ENCODE results near the gene DHFR.
"Not testable (repeated sequence)": the region's sequence is repeated elsewhere in the genome, so short reads cannot be mapped to it uniquely, and the experiment has no call there.

Gene DHFR

DNA sequence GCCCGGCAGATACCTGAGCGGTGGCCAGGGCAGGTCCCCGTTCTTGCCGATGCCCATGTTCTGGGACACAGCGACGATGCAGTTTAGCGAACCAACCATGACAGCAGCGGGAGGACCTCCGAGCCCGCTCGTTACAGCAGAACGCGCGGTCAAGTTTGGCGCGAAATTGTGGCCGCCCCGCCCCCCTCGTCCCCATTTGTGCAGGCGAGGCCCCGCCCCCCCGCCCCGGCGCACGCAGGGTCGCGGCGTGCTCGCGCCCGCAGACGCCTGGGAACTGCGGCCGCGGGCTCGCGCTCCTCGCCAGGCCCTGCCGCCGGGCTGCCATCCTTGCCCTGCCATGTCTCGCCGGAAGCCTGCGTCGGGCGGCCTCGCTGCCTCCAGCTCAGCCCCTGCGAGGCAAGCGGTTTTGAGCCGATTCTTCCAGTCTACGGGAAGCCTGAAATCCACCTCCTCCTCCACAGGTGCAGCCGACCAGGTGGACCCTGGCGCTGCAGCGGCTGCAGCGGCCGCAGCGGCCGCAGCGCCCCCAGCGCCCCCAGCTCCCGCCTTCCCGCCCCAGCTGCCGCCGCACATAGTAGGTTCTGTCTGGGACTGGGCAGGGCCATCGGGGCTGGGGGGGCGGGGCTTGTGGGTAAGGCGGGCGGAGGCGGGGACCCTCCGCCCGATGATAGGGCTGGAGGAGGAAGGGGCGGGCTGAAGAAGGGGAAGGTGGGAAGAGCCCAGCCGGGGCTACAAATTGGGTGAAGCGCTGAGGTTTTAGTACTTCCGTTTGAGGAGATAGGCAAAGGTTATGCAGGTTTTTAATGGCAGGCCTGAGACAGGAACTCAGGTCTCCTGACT lies at the start of gene DHFR, which contains the start of gene MSH3:
Gene DHFR, minus strand, starts transcription at position 593 of the 840 bp plus-strand sequence. Its CDS starts 494 bp downstream, at position 99.
Gene MSH3, plus strand, starts transcription at position 262 of the 840 bp plus-strand sequence. Its CDS starts 76 bp downstream, at position 338.
- peak; percentile 96 for DNase-seq

DNA sequence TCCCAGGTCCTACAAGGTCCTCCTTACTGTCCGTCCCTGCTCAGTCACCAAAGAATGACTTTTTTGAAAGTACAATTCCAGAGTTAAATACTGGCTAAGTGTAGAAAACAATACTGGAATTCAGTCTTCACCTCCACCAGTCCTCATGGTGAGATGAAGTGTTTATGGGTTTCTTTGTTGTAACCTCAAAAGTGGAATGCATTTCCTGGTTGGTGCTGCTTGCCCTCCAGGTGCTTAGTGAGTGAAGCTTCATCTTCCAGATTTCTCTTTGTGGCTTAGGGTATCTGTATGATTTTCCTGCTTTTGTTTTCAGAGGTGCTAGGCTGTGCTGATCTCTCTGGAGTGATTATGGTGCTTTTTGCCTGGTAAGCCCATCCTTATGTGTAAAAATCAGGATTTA lies 49.4 kb upstream of the DHFR start:
- DNase-seq: no peak

DNA sequence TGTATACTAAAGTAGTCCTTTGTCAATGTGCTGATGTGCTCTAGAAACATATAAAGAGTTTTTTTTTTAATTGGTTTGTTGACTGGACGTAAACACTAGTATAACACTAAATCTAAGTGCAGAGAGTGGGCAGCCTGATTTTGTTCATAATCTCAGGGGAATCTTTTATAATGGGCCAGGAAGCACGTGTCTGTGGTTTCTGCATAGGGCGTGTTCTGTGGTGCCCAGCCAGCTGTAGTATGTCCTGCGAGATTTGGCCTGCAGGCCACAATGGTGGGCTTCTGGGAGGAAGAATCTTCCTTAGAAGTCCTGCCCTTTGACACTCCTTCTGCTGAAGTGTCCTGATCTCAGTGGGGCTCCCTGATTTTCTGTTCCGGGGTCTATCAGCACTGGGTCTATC lies 49.0 kb upstream of the DHFR start:
- DNase-seq: no peak

DNA sequence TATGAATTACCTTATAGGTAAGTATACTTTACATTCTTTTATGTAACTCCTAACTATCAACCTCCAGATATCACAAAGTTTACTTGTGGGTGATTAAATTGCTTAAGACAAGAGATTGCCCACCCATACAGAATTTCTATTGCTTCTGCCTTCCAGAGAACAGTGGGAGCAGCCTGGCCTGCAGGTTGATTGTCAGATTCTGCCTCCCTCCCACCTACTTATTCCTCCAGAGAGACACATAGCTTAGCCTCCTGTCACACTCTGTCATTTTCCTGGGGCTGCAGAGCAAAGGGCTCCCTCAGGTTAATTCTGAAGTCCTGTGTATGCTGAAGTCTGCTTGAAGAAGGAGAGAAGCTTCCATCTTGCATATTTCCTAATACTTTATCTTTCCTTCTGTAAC lies 48.5 kb upstream of the DHFR start:
- DNase-seq: no peak

DNA sequence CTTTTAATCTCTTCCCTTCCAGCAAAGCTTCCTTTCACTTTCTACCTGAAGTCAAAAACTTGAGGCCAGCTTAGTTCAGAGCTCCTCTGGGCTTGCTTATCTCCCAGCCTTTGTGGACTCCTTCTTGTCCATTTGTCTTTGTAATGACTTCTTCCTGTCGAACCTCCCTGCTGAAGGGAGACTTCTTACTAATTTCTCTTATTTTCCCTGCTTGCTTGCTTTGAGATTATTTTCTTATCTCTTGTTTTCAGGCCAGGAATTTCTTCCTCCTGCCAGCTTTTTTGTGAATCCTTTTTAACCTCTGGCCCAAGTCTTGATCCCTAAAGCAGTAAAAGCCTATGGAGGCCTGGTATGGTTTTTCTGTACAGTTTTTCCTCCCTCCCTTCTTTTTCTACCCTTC lies 46.8 kb upstream of the DHFR start:
- DNase-seq: no peak

DNA sequence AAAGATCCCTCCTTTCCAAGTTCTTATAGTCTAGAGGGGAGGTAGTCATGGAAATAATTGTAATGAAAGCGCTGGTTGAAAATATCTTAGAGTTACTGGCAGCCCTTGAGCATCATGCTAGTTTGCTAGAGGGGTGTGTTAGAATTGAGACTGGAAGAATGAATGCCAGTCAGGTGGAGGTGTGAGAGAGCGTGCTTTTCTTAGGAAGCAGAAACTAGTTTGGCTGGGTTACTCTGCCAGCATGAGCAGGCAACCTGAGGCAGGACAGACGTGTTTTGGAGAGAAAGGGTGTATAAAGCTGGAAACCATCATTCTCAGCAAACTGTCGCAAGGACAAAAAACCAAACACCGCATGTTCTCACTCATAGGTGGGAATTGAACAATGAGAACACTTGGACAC lies 43.6 kb upstream of the DHFR start:
- no peak for DNase-seq

DNA sequence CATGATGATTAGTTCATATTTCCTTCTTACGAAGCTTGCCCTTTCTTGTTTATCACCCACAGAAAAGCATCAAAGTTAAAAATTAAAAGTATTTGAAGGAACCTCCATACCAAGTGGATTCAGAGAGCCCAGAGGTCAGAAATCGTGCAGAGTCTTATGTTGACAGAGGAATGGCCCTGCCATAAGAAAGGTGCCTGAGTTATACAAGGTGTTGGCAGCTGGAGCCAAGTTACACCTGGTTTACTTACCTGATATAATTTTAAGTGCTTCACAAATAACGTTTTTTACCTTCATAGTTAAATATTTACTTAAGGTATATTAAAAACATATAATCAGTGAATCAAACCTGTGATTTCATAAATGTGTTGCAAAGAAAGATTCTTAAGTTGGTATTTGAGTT lies 42.3 kb upstream of the DHFR start:
- no peak for DNase-seq

DNA sequence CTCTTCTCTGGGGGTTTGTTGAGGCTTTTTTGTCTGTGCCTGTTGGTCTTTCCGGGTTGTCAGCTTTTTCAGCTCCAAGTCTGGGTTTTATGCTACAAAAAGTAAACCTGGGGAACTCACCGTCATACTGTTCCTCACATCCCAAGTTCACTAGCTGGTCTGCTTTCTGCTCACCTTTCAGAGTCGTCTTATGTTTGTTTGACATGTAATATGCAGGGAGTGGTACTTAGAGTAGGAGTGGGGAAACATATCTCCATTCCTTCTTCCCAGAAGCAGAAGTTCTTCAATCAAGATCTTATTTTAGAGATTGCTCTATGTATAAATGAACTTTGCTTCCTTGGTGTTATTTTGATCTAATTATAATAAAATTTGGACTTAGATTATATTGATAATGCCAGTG lies 41.7 kb upstream of the DHFR start:
- no peak for DNase-seq

DNA sequence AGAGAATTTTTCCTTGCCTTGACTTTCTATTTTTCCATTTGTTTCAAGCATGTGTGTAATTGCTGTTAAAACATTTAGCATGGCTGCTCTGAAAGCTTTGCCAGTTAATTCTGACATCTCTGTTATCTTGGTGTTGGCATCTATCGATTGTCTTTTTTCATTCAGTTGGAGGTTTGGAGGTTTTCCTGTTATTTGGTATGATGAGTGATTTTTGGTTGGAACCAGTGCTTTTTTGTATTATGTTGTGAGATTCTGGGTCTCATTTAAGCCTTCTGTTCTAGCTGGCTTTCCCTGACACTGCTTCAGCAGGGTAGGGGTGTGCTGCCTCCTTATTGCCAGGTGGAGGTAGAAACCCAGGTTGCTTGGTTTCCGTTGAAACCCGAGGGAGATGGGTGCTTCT lies 40.9 kb upstream of the DHFR start:
- no peak for DNase-seq

DNA sequence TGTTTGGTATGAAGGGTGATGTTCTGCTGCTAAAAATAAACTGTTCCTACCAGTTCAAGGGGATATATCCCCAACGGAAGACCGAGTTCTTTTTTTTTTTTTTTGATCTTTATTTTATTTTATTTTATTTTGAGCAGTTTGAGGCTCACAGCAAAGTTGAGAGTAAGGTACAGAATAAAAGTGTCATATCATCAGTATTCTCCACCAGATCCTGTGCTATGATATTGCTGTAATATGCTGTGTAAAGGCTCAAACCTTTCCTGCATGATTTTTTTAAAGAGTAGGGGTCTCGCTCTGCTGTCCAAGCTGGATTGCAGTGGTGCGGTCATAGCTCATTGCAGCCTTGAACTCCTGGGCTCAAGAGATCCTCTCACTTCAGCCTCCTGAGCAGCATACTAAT lies 34.8 kb upstream of the DHFR start:
- no peak for DNase-seq

DNA sequence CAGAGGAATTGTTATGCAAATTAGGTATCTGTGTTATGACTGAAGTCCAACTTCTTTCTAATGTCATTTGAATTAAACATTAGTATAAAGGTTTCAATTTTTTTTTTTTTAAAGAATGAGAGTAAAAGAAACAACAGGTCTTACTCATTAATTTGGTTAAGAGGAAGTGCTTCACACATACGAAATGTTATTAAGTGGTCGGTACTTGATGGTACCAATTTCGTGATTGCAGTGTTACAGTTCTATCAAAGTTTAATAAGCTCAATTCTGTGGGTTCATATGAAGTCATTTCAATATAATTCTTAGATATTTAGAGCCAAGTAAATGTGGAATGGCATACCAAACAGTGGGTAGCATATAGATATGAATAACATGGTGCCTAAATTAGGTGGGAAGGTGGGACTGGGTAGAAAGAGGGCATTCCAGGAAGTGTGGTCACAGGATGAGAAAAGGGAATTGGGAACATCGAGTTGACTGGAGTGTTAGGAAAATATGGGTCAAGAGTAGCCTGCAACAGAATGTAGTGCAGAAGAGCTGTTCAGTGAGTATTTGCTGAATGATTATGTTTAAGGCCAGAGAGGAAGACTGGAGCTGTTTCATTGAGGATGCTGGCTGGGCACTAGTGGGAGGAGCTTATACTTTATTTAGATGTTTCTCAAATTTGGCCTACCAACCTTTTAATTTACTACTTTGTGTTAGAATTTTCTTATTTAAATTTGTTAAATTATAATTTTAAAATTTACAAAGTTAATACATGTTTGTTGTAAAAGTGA lies 34.1 kb upstream of the DHFR start:
- DNase-seq: no peak

DNA sequence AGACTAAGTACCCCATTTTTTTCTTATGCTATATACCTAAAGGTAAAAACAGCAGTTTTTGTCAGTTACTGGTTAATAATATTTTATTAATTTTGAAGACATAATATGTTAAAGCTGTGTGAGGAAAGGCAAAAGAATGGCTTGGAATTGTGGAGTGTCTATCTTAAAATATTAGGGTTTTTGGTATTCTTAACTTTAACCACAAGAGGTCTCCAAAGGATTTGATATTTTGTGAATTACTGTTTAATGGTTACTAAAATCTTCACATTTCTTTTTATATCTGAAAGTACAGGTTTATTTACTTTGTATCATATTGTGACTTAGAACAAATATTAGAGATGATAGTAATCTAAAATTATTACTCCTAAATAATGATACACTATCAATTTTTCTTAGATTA lies 32.0 kb upstream of the DHFR start:
- DNase-seq: no peak

DNA sequence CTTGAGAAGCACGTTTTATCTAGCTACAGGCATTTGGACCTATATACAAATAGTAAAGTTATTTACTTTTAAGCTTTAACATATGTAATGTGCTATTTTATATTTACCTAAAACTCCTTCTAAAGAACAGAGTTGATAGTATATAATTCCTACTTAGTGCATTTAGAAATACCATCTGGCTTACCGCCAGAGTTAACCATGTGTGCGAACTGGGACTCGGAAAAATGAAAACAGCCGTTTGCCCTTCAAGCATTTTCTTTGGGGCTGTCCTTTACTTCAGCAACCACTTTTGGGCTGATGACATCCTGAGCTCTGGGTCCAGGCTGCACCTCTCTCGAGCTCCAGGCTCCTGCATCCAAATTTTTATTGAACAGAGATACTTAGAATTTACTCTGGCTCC lies 21.9 kb upstream of the DHFR start:
- DNase-seq: no peak

DNA sequence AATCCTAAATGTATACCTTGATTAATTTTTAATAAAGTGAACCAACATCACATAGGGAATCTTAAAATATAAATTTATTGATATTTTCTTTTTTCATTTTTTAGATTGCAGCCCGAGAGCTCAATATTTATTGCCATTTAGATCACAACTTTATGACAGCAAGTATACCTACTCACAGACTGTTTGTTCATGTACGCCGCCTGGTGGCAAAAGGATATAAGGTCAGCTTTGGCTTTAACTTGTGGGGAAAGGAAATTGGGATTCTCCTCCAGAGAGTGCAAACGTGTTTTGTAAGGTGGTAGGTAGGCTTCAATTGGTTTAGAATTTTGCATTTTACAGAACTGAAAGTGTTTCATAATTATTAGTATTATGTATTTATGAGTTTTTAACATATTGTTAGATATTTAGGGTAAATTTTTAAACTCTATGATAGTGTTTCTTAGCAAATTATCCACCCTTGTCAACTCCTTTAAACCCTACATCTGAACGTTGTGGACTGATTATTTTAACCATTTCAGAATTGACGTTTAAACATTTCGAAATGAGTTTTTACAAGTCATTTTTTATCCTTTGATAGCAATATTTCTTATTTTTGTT lies 17.5 kb upstream of the DHFR start:
- peak; percentile 69 for DNase-seq

DNA sequence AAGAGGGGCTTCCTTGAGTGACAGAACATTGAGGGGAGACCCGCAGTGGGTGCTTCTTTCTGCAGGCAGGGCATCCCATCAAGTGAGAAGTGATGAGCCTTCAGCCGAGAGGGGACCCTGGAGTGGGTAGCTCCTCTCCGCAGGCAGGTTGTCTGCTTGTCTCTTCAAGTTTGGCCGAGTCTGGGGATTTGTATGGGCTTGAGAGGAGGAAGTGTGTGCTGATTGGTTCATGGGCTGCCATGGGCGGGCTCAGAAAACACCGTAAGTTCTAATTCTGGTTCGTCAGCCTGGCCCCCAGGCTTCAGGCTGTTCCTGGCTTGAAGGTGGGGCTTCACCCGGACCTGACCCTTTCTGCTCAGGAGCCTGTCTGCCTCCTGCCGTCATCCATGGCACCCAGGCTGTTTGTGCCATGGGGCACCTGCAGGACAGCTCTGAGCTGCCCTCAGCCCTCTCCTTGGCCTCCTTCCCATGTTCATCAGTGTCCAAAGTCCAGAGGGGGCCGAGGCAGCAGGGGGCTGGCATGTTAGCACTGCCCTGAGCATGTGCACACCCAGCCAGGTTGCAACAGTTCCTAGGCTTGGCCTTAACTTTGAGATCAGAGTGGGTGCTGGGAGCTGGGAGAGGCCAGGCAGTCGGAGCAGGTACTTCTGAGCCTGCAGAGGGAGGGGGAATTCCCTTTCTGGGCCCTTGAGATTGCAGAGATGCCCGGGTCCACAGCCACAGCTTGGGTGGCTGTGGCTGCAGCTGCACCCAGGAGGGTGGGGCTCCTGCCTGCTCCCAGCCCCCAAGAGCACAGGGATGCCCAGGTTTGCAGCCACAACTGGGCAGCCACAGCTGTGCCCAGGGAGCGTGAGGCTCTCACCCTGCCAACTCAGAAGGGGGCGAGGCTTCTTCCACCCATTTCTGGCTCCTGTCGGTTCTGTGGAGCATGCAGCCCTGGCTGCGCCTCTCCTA lies 13.5 kb upstream of the DHFR start:
- no peak for DNase-seq

DNA sequence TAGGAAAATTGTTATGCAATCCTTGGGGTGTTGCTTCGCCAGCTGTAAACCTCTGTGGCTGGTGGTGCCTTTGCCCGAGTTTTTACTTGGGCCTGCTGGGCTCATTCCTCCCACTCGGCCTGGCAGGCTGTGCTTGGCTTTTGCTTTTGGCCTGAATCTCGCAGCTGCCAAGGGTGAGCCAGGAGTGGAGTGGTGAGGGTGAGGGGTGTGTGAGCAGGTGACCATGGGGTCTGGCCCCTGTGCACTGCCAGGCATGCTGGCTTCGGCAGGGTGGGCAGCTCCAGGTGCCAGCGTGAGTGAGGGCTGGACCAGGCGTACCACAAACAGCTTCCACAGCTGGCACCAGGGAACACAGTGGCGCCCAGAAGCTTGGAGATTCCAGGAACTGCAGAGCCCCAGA lies 12.6 kb upstream of the DHFR start:
- no peak for DNase-seq

DNA sequence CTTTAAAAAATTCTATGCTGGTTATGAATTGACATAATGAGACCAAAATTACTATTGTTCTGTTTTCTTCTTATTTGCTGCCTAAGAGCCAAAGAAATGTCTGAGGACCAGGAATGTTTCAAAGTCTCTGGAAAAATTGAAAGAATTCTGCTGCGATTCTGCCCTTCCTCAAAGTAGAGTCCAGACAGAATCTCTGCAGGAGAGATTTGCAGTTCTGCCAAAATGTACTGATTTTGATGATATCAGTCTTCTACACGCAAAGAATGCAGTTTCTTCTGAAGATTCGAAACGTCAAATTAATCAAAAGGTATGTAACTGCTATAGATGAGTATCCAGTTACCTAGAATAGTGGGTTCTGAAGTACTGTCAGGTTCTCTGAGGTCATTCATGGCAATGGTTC lies 10.3 kb upstream of the DHFR start:
- DNase-seq: no peak

DNA sequence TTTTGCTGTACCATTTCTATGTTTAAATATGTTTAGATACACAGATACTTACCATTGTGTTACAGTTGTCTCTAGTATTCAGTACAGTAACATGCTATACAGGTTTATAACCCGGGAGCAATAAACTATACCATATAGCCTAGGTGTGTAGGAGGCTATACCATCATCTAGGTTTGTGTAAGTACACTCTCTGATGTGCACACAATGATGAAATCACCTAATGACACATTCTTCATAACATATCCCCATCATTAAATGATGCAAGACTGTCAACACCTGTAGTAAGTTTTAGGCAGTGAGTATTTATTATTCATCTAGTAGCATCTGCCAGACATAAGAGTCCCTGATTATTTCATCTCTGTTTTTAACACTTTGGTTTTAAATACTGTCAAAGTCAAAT lies 7.3 kb upstream of the DHFR start:
- DNase-seq: no peak

DNA sequence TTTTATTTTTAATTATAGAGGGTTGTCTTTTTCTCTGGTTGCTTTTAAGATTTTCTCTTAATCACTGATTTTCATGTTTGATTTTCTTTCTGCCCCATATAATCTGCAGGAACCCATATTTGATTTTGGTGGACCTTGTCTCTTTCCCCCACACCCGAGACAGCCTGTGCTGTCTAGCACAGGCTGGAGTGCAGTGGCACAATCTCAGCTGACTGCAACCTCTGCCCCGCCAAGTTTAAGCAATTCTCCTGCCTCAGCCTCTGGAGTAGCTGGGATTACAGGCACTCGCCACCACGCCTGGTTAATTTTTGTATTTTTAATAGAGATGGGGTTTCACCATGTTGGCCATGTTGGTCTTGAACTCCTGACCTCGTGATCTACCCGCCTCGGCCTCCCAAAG lies 5.9 kb upstream of the DHFR start:
- not testable (repeated sequence) for DNase-seq

DNA sequence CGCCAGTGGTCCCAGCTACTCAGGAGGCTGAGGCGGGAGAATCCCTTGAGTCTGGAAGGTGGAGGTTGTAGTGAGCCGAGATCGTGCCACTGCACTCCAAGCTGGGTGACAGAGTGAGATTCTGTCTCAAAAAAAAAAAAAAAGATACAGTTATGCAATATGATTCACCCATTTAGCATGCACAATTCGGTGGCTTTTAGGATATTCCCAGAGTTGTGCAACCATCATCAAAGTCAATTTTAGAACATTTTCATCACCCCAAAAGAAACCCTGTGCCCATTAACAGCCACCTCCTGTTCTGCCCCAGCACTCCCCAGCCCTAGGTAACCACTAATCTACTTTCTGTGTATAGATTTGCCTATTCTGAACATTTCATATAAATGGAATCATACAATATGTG lies 4.3 kb upstream of the DHFR start:
- no peak for DNase-seq

DNA sequence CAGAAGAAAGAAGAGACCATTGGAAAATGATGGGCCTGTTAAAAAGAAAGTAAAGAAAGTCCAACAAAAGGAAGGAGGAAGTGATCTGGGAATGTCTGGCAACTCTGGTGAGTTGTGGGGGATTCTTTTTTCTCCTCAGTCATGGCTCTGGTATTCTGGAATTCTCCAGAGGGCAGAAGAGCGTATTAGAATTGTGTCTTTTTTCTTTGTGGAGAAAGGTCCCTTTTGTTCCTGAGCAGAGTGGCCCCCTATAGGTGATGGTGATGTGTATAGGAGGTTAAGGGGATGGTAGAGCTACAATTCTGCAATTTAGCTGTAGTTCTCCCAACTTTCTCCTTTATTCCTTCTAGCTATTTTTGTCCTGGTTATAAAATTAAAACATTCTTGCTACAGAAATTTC lies 1.6 kb upstream of the DHFR start:
- no peak for DNase-seq

DNA sequence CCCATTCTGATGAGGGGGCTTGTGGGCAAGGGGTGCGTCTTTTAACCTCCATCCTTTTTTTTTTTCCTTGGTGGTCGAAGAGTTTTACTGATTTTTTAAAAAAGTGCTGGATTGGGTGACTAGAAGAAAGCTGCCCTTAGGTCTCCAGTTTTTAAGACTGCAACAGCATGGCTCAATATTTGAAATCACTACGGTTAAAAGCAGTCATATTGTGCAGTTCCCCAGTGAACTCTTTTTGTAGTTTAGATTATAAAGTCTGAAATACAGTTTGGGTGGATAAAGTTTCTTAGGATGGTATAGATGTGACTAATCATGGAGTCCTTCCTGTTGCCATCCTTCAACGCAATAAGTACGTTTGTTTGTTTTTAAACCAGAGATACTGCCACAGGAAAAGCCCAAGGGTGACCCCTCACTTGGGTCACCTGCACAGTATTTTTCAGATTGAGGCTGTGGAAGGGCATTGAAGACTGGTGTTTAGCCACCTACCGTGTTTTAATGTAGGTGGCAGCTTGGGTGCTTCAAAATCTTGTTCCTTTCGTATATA lies 520 bp upstream of the DHFR start:
- no peak for DNase-seq

DNA sequence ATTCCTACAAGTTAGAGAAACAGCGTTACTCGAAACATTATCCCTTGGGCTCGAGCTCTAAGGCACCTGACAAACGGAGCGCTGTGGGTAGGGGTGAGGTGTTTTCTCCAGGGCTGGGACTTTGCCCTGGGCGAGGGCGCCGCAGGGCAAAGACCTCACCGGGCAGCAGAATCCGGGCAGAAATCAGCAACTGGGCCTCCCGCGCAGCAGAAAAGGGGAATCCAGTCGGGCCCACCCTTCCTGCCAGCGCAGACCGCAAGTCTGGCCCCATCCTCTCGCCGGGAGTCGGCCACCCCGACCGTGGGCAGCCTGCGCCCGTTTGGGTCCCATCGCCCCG lies 761 bp downstream of the DHFR start:
- DNase-seq: no peak

Measured in activated CD8-positive, alpha-beta memory T cell treated with anti-CD3 and anti-CD28 coated beads, Interleukin-2, amount 50 U/mL, for 48 hours (primary cell).